ENCODE measurements around the gene MPO.

- TF ChIP-seq POLR2AphosphoS5 (IDR thresholded peaks at IDR 0.05), result no peak
- TF ChIP-seq CTCF (IDR thresholded peaks at IDR 0.05), result no peak
- no peak for TF ChIP-seq POLR2A (IDR thresholded peaks at IDR 0.05)
Observed at GRCh38 chr17:58301504-58302150, 20.9 kb upstream of the MPO start.
